Psoas muscle (tissue), 8 donors: Measurements from ENCODE around the gene ABLIM2. TPM values are rescaled to one million over a fixed set of nuclear protein-coding genes. Genes with fewer than 3 reads are reported as not detected.

Experiments used
- ATAC-seq, 4 donors: fragments of 200-7000 bp; cut with Tn5 transposase; one replicate each; pipeline ENCODE4 v1.9.1; 2020; ENCODE audit warnings: moderate library complexity in 3 of 4, mild to moderate bottlenecking in 2 of 4
- DNase-seq, 2 donors: peaks; one replicate each; pipeline ENCODE4 v3.0.0-alpha.2; 2020
- H3K27ac ChIP-seq: fragments of 200-600 bp; one replicate; pipeline ENCODE4 v1.8.0; 2022
- H3K27me3 ChIP-seq, 3 donors: fragments of 200-600 bp in 1 of 3; one replicate each; pipeline versions ENCODE4 v1.6.1 to v1.8.0; 2013 to 2022; ENCODE audit warnings: low read length in 2 of 3, mild to moderate bottlenecking in 2 of 3, moderate library complexity in 1 of 3; ENCODE audit not compliant: insufficient read depth in 3 of 3
- H3K36me3 ChIP-seq, 2 donors: fragments of 200-600 bp in 1 of 2; one replicate each; pipeline versions ENCODE4 v1.6.1 to v1.8.0; 2013 to 2022; ENCODE audit warnings: low read depth in 1 of 2, mild to moderate bottlenecking in 1 of 2, moderate library complexity in 1 of 2; ENCODE audit not compliant: insufficient read depth in 1 of 2
- H3K4me1 ChIP-seq: fragments of 200-600 bp; one replicate; pipeline ENCODE4 v1.8.0; 2022
- H3K4me3 ChIP-seq: fragments of 200-600 bp; one replicate; pipeline ENCODE4 v1.8.0; 2022; ENCODE audit warnings: mild to moderate bottlenecking
- H3K9me3 ChIP-seq: fragments of 200-600 bp; one replicate; pipeline ENCODE4 v1.8.0; 2022
- CTCF ChIP-seq: fragments of 200-600 bp; IDR thresholded peaks from one replicate; pipeline ENCODE4 v1.8.0; 2022; ENCODE audit warnings: antibody characterized with exemption
- WGBS, 3 donors: extraction: QIAGEN DNeasy Blood & Tissue Kit; methylation state at CpG; one replicate each; pipeline versions ENCODE4 v1.1.6 to v1.1.7; 2013; 5-methylcytosine and 5-hydroxymethylcytosine counted together
- intact Hi-C, 2 donors: fragments of 100-400 bp; cut with DNase I; formaldehyde crosslinking; loops; one replicate each; pipeline versions ENCODE4 v1.11.0 to v1.14.2; 2022
- polyA plus RNA-seq, 3 donors: library from polyadenylated mRNA; stranded (reverse); fragments of 200-250 nt; gene quantifications; one replicate each; pipeline ENCODE4 v1.2.3, GENCODE V29; 2013
- total RNA-seq, 4 donors: library from RNA; stranded (reverse); fragmentation: NEBNext Ultra II Directional in 2 of 4; extraction: Animal tissue kit (Norgen Biotek cat#: 25700) in 2 of 4; gene quantifications; one replicate each; pipeline versions ENCODE4 v1.2.1 to v1.2.4, GENCODE V29; 2021 to 2023
- donor health status: healthy with polysubstance abuse.
- donor health status: DM: no; HTN: no; CAD: no; lungs with moderate emphysema.
- donor health status: Bipolar disorder and iron deficiency.
- donor health status: healthy.
- donor health status: DM: yes; HTN: yes; CAD: no.
- donor health status: DM: no; HTN: no; CAD: no.
- donor health status: DM: no; HTN: no; CAD: no.
- donor health status: DM: yes; HTN: yes; CAD: no.

The ABLIM2 gene
- total and polyA plus RNA-seq, 7 donors = 82.2 to 956 (median 292) TPM

- WGBS, 3 donors = 78 to 80% (median 79%) methylated on average over 10 of the region's 10 CpGs
- H3K36me3 ChIP-seq = peaks cover 0 to 5% of the 10 kb centered on the region in 2 donors
- no peak overlapping the region for H3K4me3 ChIP-seq
- TF ChIP-seq CTCF = no peak
- H3K9me3 ChIP-seq = no peaks in the 10 kb centered on the region
- intact Hi-C loops = no loop called here
- no peak for ATAC-seq
- H3K27ac ChIP-seq = peak overlapping the region; percentile 85
- DNase-seq = no peak
- no peaks in the 10 kb centered on the region for H3K27me3 ChIP-seq
- peaks cover 23% of the 10 kb centered on the region for H3K4me1 ChIP-seq
Measured at GRCh38 chr4:8153441-8153840, 5.2 kb downstream of the ABLIM2 start.

GRCh38 chr4:8152865-8153257 is 5.8 kb downstream of the ABLIM2 start:
- Histone ChIP-seq H3K4me1 (peaks cover 23% of the 10 kb centered on the region), H3K27ac (peak overlapping the region; percentile 85), H3K9me3 (no peaks in the 10 kb centered on the region), H3K36me3 (peaks cover 0 to 10% of the 10 kb centered on the region in 2 donors), H3K4me3 (peak overlapping the region; percentile 32), H3K27me3 (no peaks in the 10 kb centered on the region)
- intact Hi-C loops = no loop called here
- WGBS, 3 donors = 22 to 46% (median 28%) methylated on average over 6 of the region's 6 CpGs
- peak in 3 of 4 donors; percentile 3 to 42 (median 28) for ATAC-seq
- TF ChIP-seq CTCF = no peak
- DNase-seq = peak in 1 of 2 donors; percentile 76

GRCh38 chr4:8152090-8152864 is 6.3 kb downstream of the ABLIM2 start:
- H3K4me3 ChIP-seq = peak overlapping the region; percentile 32
- DNase-seq = peak in 1 of 2 donors; percentile 72
- no peaks in the 10 kb centered on the region for H3K9me3 ChIP-seq
- no peak for TF ChIP-seq CTCF
- ATAC-seq = peak; percentile 15 to 81 (median 54)
- H3K36me3 ChIP-seq = peaks cover 0 to 10% of the 10 kb centered on the region in 2 donors
- peaks cover 17% of the 10 kb centered on the region for H3K4me1 ChIP-seq
- H3K27me3 ChIP-seq = no peaks in the 10 kb centered on the region
- H3K27ac ChIP-seq = peak overlapping the region; percentile 85
- intact Hi-C loops = no loop called here
- WGBS, 3 donors = 55 to 67% (median 60%) methylated on average over 38 to 39 of the region's 39 CpGs

- 87 to 93% (median 89%) methylated on average over 15 of the region's 15 CpGs for WGBS, 3 donors
- DNase-seq = no peak
- H3K4me3 ChIP-seq = no peak overlapping the region
- no peak for ATAC-seq
- H3K9me3 ChIP-seq = no peaks in the 10 kb centered on the region
- no peak for TF ChIP-seq CTCF
- intact Hi-C loops = no loop called here
- no peaks in the 10 kb centered on the region for H3K27me3 ChIP-seq
- peak overlapping the region; percentile 85 for H3K27ac ChIP-seq
- peaks cover 26% of the 10 kb centered on the region for H3K4me1 ChIP-seq
- peaks cover 0 to 10% of the 10 kb centered on the region in 2 donors for H3K36me3 ChIP-seq
Measured at GRCh38 chr4:8151165-8151650, 7.4 kb downstream of the ABLIM2 start.
